ENCODE measurements around the gene OR10G2.
"Not testable (repeated sequence)": the region's sequence is repeated elsewhere in the genome, so short reads cannot be mapped to it uniquely, and the experiment has no call there.

OR10G2 gene

GRCh38 chr14:21634840-21635239 lies at the start of gene OR10G2:
Gene OR10G2, minus strand, starts transcription at chr14:21634940. Its CDS starts 98 bp downstream, at chr14:21634842.
- no peak for DNase-seq

DNA sequence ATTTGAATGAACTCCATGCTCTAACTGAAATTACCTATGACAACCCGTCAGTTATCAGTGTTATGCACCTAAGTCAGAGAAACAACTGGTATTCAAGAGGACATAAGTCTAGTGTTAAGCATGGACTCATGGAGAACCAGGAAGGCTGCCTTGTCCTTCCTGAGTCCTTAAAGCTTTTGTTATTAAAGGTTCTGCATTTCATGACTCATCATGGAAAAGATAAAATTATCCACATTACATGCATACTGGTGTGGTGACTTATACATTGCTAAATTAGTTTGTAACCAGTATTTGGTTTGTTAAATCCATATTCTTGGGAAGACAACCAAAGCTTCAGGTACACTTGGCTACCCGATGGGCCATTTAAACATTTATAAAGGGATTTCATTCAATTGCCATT lies 45.3 kb upstream of the OR10G2 start:
- no peak for DNase-seq

GRCh38 chr14:21675566-21675965 lies 40.8 kb upstream of the OR10G2 start:
- DNase-seq, result no peak

- DNase-seq, result no peak
Observed at GRCh38 chr14:21673718-21674117, 39.0 kb upstream of the OR10G2 start, which contains the start of gene OR4E1. Gene OR4E1, minus strand, starts transcription at chr14:21673818. Its CDS starts 2,883 bp downstream, at chr14:21670935.

- no peak for DNase-seq
Observed at GRCh38 chr14:21672116-21672515, 37.4 kb upstream of the OR10G2 start.

GRCh38 chr14:21671371-21671770 lies 36.6 kb upstream of the OR10G2 start:
- DNase-seq, result no peak

- DNase-seq, result no peak
Observed at GRCh38 chr14:21669284-21669683, 34.5 kb upstream of the OR10G2 start.

DNA sequence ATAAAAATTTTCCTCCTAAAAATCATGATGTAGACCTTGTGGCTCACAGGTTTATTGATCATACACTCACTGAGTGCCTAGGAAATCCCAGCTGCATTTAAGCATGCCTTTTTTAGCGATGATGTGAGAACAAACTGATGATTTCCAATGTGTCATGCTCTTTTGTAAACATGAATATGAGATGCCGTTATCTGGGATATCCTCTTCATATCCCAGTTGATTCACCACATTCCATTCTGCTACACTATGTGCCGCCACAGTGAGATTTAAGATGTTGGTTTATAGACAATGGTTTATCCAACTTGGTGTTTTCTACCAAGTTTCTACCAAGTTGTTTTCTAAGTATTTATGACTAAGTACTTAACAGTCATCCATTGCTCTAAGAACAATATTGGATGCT lies 33.6 kb upstream of the OR10G2 start:
- no peak for DNase-seq

DNA sequence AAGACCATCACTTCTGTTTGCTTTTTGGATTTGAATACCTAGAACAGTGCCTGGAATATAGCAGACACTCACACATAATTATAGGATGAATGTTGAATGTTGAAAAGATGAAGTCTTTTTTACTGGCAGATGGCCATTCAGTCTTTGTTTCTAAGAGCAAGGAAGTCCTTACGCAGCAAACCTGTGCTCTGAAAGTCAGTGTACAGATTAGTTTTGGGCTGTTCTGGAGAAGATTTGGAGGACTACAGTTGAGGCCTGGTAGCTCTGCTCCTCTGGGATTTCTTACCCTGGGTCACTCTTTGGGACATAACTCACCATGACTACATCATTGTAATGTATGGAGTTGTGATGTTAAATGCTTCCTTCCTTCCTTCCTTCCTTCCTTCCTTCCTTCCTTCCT lies 22.2 kb upstream of the OR10G2 start:
- no peak for DNase-seq

DNA sequence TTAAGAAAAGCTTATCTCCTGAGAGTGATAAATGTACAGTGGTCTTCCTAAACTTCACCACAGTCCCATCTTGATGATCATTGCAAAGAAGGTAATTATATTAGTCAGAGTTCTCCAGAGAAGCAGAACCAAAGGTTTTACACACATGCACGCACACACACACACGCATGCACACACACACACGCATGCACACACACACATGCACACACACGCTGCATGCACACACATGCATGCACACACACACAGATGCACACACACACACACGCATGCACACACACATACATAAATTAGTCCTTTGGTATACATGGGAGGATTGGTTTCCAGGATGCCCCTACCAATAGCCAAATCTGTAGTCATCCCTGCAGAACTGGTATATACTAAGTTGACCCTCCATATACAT lies 19.5 kb upstream of the OR10G2 start:
- no peak for DNase-seq

- no peak for DNase-seq
Observed at GRCh38 chr14:21653331-21653885, 18.7 kb upstream of the OR10G2 start, which contains the start of gene OR4E2. Gene OR4E2, plus strand, starts transcription at chr14:21653835. Its CDS starts 11,248 bp downstream, at chr14:21665083.

- no peak for DNase-seq
Observed at GRCh38 chr14:21652209-21652808, 17.6 kb upstream of the OR10G2 start.

DNA sequence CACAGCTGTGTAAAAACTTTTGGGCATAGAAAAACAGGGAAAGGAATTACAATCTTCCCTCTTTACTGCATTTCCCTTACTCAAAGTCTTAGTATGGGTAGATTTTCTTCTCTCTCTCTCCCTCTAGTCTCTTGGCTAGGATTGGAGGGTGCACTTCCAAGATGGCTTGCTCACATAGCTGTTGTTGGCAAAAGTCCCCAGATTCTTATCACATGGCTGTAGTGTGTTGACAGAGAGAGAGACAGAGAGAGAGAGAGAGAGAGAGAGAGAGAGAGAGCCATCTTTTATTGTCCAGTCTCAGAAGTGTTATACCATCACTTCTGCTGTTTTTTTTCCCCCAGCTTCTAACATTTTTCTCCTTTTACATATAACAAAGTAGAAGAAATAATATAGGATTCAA lies 12.6 kb upstream of the OR10G2 start:
- DNase-seq, result no peak

DNA sequence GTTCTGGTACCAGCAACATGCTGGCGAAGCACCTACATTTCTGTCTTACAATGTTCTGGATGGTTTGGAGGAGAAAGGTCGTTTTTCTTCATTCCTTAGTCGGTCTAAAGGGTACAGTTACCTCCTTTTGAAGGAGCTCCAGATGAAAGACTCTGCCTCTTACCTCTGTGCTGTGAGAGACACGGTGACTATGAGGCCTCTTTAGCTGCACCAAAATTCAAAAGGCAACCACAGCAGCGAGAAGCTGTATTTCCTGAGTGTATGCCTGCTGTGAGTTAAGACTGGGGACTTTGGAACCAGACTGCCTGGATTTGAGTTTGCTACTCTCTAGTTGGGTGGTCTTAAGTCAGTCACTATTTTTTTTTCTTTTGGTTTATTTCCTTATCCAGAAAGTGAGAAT lies 8.7 kb upstream of the OR10G2 start:
- no peak for DNase-seq

GRCh38 chr14:21642683-21643082 lies 7.9 kb upstream of the OR10G2 start:
- DNase-seq, result no peak

- no peak for DNase-seq
Observed at GRCh38 chr14:21631084-21631483, 3.7 kb downstream of the OR10G2 start.

GRCh38 chr14:21630503-21630902 lies 4.2 kb downstream of the OR10G2 start:
- DNase-seq, result not testable (repeated sequence)

DNA sequence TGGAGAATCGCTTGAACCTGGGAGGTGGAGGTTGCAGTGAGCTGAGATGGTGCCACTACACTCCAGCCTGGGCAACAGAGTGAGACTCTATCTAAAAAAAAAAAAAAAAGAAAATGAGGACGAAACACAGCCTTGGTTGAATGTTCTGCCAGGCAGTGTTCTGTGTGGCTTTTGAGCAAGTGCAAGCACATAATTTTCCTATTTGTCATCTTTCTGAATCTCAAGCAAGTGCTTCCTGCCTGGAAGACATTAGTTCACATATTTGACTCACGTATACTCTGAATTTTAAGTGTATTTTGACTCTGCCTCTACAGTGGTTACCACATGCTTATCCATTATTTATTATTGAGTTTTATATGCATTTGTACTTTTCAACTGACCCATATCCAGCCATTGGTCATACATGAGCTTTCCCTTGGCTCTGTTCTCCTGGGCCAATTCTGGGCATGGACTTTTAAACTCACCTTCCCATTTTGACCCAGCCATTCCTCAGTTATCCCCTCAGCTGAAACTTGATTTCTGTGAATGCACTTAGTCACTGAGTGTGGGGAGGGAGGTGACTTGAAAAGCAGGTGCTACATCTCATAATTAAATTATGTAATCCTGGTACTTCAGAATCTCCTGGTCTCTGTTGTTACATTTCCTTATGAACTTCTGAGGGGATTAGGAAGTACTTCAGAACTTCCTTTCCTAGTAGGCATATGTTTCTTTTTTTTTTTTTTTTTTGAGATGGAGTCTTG lies 8.1 kb downstream of the OR10G2 start:
- DNase-seq, result no peak

- no peak for DNase-seq
Observed at GRCh38 chr14:21617614-21618013, 17.1 kb downstream of the OR10G2 start.

GRCh38 chr14:21614240-21614639 lies 20.5 kb downstream of the OR10G2 start:
- DNase-seq, result no peak

DNA sequence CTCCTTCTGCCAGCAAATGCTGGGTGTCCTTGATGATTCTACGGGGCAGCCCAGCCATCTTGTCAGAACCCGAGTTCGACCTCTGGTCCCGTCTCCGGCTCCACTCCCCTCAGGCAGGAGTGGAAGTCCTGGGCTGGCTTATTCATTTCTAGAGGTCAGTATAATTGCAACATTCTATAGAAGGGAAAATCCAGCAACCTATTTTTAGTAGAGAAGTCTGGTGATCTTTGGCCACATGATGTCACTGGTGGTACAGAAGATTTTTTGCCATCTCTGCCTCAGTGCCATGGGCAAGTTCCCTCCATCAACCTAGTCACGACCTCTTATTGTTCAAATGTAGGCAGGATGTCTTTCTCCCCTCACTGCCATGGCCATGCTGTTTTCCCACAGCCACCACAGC lies 22.4 kb downstream of the OR10G2 start:
- no peak for DNase-seq

GRCh38 chr14:21602181-21602580 lies 32.6 kb downstream of the OR10G2 start:
- DNase-seq, result not testable (repeated sequence)

DNA sequence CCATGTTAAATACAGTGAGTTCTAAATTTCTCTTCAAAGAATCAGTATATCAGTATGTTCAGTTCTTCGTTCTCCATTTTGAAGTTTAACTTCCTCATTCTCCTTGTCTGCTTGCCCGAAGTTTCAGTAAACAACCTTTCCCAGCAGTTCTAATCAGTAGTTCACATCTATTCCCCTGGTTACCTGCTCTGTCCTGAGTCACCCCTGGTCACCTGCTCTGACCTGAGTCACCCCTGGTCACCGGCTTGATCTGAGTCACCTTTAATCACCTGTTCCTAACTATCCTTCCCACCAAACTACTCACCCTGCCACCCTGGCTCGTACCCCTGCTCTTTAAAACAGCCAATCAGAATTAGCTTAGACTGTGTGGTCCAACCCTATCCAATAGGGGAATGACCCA lies 45.4 kb downstream of the OR10G2 start:
- no peak for DNase-seq
